Measurements from ENCODE around the gene ELMOD3.
A peak's percentile ranks its signal among the peaks of the same experiment; 100 is the strongest.
"Not testable (repeated sequence)": the region's sequence is repeated elsewhere in the genome, so short reads cannot be mapped to it uniquely, and the experiment has no call there.

Gene ELMOD3

DNA sequence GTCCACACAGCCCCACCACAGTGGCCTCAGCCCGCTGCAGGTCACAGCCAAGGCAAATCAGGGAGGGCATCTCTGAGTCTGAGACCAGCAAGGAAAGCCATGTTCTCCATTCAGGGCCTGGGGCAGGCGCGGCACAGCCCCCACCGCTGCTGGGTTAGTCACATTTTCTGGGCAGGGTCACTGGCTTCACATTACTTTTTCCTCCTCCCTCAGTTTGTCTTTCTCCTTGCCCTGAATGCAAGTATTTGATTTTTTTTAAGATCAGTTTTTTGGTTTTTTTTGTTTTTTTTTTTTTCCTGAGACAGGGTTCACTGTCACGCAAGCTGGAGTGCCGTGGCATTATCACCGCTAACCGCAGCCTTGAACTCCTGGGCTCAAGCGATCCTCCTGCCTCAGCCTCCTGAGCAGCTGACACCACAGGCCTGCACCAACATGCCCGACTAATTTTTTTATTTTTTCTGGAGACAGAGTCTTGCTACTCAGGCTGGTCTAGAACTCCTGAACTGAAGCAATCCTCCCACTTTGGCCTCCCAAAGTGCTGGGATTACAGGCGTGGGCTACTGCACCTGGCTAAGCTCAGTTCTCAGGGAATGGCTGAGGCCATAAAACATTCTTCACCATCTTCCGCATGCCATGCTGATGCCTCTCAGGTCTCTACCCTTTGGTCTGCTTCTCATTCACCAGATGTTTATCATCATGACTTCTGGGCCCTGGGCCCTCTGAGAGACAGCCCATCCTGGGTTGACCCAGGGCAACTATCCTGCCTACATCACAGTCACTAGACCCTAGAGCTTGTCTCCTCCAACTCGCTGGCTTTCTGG is 56.2 kb downstream of the ELMOD3 start:
- ChIA-PET POLR2A (ENCODE audit: low non-redundant PET) (interaction anchor here (0.7 kb wide), 1 partner anchor 123 kb away, joined by 3 read pairs; no protein-coding TSS in a partner anchor), CTCF (interaction anchor here (0.6 kb wide), 1 partner anchor 138 kb away, joined by 4 read pairs; no protein-coding TSS in a partner anchor)
- TF ChIP-seq, protein P1, sequence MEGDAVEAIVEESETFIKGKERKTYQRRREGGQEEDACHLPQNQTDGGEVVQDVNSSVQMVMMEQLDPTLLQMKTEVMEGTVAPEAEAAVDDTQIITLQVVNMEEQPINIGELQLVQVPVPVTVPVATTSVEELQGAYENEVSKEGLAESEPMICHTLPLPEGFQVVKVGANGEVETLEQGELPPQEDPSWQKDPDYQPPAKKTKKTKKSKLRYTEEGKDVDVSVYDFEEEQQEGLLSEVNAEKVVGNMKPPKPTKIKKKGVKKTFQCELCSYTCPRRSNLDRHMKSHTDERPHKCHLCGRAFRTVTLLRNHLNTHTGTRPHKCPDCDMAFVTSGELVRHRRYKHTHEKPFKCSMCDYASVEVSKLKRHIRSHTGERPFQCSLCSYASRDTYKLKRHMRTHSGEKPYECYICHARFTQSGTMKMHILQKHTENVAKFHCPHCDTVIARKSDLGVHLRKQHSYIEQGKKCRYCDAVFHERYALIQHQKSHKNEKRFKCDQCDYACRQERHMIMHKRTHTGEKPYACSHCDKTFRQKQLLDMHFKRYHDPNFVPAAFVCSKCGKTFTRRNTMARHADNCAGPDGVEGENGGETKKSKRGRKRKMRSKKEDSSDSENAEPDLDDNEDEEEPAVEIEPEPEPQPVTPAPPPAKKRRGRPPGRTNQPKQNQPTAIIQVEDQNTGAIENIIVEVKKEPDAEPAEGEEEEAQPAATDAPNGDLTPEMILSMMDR (conservative IDR thresholded peaks at IDR 0.05; ENCODE audit: low read depth) = no peak
- peak; percentile 62 for DNase-seq (ENCODE audit: low spot score)
- peak overlapping the region; percentile 95 for H3K27ac ChIP-seq

DNA sequence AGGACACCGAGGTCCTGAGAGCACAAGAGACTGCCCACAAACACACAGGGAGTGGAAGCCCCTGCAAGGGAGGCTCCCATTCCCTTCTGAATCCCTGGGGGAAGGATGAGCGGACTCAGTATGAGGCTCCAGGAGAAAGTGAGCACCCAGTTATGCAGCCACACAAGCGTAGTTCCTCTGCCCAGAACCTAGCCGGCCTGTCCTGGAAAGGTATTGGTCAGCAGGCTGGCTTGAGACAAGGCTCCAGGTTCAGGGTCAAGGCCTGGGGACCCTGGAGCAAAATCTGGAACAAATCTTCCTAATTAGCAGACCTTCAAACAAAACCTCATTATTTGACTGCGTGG is 56.8 kb downstream of the ELMOD3 start:
- CTCF ChIA-PET = interaction anchor here (0.6 kb wide), 1 partner anchor 137 kb away, joined by 4 read pairs; no protein-coding TSS in a partner anchor
- no peak for DNase-seq (ENCODE audit: low spot score)
- POLR2A ChIA-PET (ENCODE audit: low non-redundant PET) = interaction anchor here (0.7 kb wide), 1 partner anchor 122 kb away, joined by 3 read pairs; no protein-coding TSS in a partner anchor
- TF ChIP-seq, protein P1 (conservative IDR thresholded peaks at IDR 0.05; ENCODE audit: low read depth) = no peak
- peak overlapping the region; percentile 95 for H3K27ac ChIP-seq

DNA sequence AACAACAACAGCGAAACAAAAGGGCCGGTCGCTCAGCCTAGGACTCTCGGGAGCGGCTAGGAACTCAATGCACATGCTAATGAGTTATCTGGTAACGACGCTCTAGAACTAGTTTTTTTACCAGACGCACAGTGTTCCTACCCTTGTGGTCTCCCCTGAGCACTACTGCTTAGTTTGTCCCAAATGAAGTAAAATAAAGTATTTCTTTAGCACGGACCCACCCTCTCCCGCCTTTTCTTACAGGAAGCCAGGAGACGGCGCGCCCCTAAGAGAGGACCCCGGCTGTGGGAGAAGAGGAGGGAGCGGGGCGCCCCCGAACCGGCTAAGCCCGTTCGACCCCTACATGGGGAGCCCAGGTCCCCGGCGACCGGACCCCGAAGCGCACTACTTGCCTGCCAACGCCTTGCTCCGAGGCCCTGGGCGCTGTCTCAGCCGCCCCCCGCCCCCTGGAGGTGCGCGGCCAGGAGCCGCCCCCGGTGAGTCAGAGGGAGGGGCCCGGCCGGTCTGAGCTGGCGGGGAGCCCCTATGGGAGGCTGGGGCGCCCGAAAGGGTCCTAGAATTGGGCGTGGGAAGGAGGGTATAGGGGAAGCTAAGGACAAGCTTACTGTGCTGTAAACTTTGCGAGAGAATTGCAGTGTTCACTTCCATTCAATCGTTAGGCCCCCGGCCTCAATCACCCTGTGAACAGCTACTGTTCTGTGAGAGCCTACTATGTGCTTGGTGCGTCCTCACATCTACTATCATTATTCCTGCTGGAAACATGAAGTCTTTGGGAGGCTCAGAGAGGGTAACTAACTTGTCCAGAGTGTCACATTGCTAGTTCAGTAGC is 59.2 kb downstream of the ELMOD3 start:
- CTCF ChIA-PET = interaction anchor here (0.5 to 1.4 kb wide), 5 partner anchors 132 to 174 kb away, joined by 3 to 6 read pairs (median 4); no protein-coding TSS in a partner anchor
- peak overlapping the region; percentile 95 for H3K27ac ChIP-seq

DNA sequence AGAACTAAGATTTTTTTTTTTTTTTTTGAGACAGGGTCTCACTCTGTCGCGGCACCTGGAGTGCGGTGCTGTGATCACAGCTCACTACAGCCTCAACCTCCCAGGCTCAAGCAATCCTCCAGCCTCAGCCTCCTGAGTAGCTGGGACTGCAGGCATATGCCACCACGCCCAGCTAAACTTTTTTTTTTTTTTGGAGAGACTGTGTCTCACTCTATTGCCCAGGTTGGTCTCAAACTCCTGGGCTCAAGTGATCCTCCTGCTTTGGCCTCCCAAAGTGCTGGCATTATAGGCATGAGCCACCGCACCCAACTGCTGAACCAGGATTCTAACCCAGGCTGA is 59.8 kb downstream of the ELMOD3 start:
- DNase-seq (ENCODE audit: low spot score) = not testable (repeated sequence)
- H3K27ac ChIP-seq = peak overlapping the region; percentile 95
- CTCF ChIA-PET = interaction anchor here (0.5 to 1.4 kb wide), 2 partner anchors 131 to 138 kb away, joined by 3 to 4 read pairs; no protein-coding TSS in a partner anchor
- POLR2A ChIA-PET (ENCODE audit: low non-redundant PET) = interaction anchor here (0.9 kb wide), 1 partner anchor 124 kb away, joined by 7 read pairs; the partner anchor contains the start of gene MAT2A

More for the DNA sequence above, 59.2 kb downstream of the ELMOD3 start:
- TF ChIP-seq, protein P1 (conservative IDR thresholded peaks at IDR 0.05; ENCODE audit: low read depth) = no peak
- POLR2A ChIA-PET (ENCODE audit: low non-redundant PET) = interaction anchor here (0.9 kb wide), 1 partner anchor 125 kb away, joined by 7 read pairs; the partner anchor contains the start of gene MAT2A
- DNase-seq (ENCODE audit: low spot score) = peak; percentile 79

DNA sequence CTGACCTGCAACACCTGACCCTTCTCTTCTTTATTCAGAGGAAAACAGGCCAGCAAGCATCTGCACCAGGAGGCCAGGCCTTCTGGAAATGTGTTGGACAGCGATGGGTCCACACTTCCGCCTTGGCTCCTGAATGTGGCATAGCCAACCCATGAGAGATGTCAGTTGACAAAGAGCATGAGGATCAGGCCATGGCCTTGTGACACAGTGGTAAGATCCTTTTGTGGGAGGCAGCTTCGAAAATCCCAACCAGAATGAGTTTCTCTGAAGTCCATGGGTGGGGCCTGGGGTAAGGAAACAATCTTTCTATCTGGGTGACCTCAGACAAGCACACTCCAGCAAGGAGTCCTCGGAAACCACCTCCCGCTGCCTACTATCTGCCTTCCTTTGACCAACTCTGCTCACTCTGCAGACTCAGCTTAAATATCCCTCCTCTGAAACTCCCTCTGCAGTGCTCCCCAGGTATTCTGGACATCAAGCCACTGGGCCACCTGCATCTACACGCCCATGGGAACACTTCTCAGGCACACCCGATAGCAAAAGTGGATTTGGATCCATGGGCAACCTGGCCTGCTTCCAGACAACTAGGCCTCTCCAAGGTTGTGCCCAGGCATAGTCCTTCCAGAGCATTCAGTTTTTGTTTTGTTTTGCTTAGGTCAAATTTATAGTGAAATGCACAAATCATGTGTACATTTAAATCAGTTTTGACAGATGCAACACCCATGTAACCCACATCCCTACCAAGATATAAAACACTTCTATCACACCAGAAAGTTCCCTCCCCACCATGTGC is 60.4 kb downstream of the ELMOD3 start:
- ChIA-PET POLR2A (ENCODE audit: low non-redundant PET) (interaction anchor here (0.9 kb wide), 1 partner anchor 124 kb away, joined by 7 read pairs; the partner anchor contains the start of gene MAT2A), CTCF (interaction anchor here (1.4 kb wide), 1 partner anchor 137 kb away, joined by 4 read pairs; no protein-coding TSS in a partner anchor)

More for the DNA sequence above, 60.4 kb downstream of the ELMOD3 start:
- DNase-seq (ENCODE audit: low spot score) = no peak
- peak overlapping the region; percentile 95 for H3K27ac ChIP-seq
- TF ChIP-seq, protein P1 (conservative IDR thresholded peaks at IDR 0.05; ENCODE audit: low read depth) = no peak

All from RWPE1 (cell line).